ENCODE results near the gene VARS2. TPM values are rescaled to one million over a fixed set of nuclear protein-coding genes. Genes with fewer than 3 reads are reported as not detected.

The VARS2 gene
- total RNA-seq, 1 experiment from 2014 or later = 68.2 TPM

GRCh38 chr6:30931969-30932645 is 18.1 kb downstream of the VARS2 start, which contains the start of gene SFTA2:
Gene SFTA2 (minus strand): TSS chr6:30932170. CDS start chr6:30932096, 74 bp downstream.
- H4K8ac ChIP-seq (replicated peaks; ENCODE audit: insufficient read length, low read depth, low read length) = no peak within 1 kb of the TSS
- peak within 1 kb of the TSS in 2 of 3 experiments; percentile 39 to 52; a peak in 2 of 7 replicates for H3K27ac Mint-ChIP-seq
- H3K79me1 ChIP-seq (ENCODE audit: insufficient read depth, low read depth, low read length, poor library complexity, severe bottlenecking) = no peaks in the 10 kb centered on the region
- H2BK15ac ChIP-seq (ENCODE audit: low read depth, low read length) = no peak within 1 kb of the TSS
- H3K14ac ChIP-seq (ENCODE audit: insufficient read depth, low read length) = no peak within 1 kb of the TSS
- no peak within 1 kb of the TSS for H3K4me3 Mint-ChIP-seq
- H4K20me1 ChIP-seq (ENCODE audit: control insufficient read depth, insufficient read depth, insufficient read length) = no peaks in the 10 kb centered on the region
- no peak within 1 kb of the TSS for H2BK120ac ChIP-seq (ENCODE audit: low read depth, low read length, poor library complexity, severe bottlenecking)
- no peak for DNase-seq
- TF ChIP-seq CTCF (conservative IDR thresholded peaks at IDR 0.05) = no peak
- no peak within 1 kb of the TSS for H2BK20ac ChIP-seq (ENCODE audit: low read depth, low read length, poor library complexity, severe bottlenecking)
- H3T11ph ChIP-seq (ENCODE audit: low read length) = no peak within 1 kb of the TSS
- no peak within 1 kb of the TSS for H3K4ac ChIP-seq (ENCODE audit: low read depth, low read length)
- peaks cover 13 to 14% of the 10 kb centered on the region in 2 experiments; a peak in 4 of 5 replicates for H3K9me3 Mint-ChIP-seq
- H3K4me1 Mint-ChIP-seq = peaks cover 7 to 19% of the 10 kb centered on the region in 2 experiments
- no peak within 1 kb of the TSS for H3K4me2 ChIP-seq (ENCODE audit: insufficient read depth, insufficient read length, low read length)
- WGBS (ENCODE audit: extremely low coverage, insufficient read length, low lambda C conversion rate) = no CpG with 5 or more reads among the region's 7 CpGs
- no peak within 1 kb of the TSS for H2AK5ac ChIP-seq (ENCODE audit: insufficient read length, low read length)
- no peak within 1 kb of the TSS for H3K27ac ChIP-seq (ENCODE audit: insufficient read length, low read depth, low read length)
- H3K56ac ChIP-seq (ENCODE audit: insufficient read length, low read depth, low read length) = no peak within 1 kb of the TSS
- no peaks in the 10 kb centered on the region; the same call in 1 of the 2 replicates for H3K27me3 ChIP-seq (ENCODE audit: insufficient read depth, low read length)
- H3K4me1 ChIP-seq (ENCODE audit: insufficient read depth, low read length) = peaks cover 2% of the 10 kb centered on the region; the same call in 1 of the 2 replicates
- peaks cover 2% of the 10 kb centered on the region; the same call in 1 of the 2 replicates for H3K27me3 Mint-ChIP-seq (ENCODE audit: low read depth)
- H4K5ac ChIP-seq (ENCODE audit: insufficient read length, low read depth, low read length) = no peak within 1 kb of the TSS
- H3K18ac ChIP-seq (ENCODE audit: insufficient read length, low read depth, low read length) = peak within 1 kb of the TSS; percentile 27
- peaks cover 17 to 21% (median 21%) of the 10 kb centered on the region in 3 experiments; a peak in 6 of 7 replicates for H3K36me3 Mint-ChIP-seq (ENCODE audit: insufficient read depth in 1 of 3, low read depth in 3 of 3)
- no peak within 1 kb of the TSS for H4K91ac ChIP-seq (ENCODE audit: insufficient read length, low read depth, low read length)
- H3K79me2 ChIP-seq (ENCODE audit: insufficient read depth, low read length) = no peaks in the 10 kb centered on the region
- H2AFZ ChIP-seq (ENCODE audit: low read length) = no peak within 1 kb of the TSS
- H3K23me2 ChIP-seq (ENCODE audit: insufficient read length, low read depth, low read length, poor library complexity, severe bottlenecking) = no peaks in the 10 kb centered on the region
- H2BK5ac ChIP-seq (ENCODE audit: insufficient read length, low read length) = no peak within 1 kb of the TSS
- H3K23ac ChIP-seq (ENCODE audit: insufficient read length, low read depth, low read length) = no peak within 1 kb of the TSS
- no peak within 1 kb of the TSS for H3K9ac ChIP-seq (ENCODE audit: extremely low read depth, insufficient read length, low read length)
- no peaks in the 10 kb centered on the region for H3K9me3 ChIP-seq (ENCODE audit: control insufficient read depth, low read depth, low read length)
- no peak within 1 kb of the TSS for H2BK12ac ChIP-seq (ENCODE audit: insufficient read length, low read depth, low read length)
